ENCODE measurements around the gene COX15.

The COX15 gene

DNA sequence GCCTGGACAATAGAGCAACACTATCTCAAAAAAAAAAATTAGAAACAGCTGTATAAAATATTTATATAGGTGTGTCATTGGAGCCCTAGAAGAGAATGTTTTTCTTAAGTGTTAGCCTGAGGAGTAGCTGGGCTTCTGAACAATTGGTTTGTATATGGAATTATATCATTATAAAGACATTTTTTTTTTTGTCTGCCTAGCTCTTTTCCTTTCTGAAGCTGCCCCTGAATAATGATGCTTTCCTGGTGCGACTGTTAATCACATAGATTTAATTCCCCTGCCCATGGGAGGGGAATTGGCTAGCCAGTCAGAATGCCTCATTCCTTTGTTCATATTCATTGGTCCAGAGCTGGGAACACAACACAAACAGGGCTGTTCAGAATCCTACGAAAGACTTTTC is 36.6 kb upstream of the COX15 start:
- no peak overlapping the region for H3K27ac ChIP-seq (replicated peaks)
- TF ChIP-seq SPI1 (IDR thresholded peaks at IDR 0.05; ENCODE audit: borderline replicate concordance, low read depth), result no peak
- TF ChIP-seq POLR2AphosphoS5 (IDR thresholded peaks at IDR 0.05; ENCODE audit: low read depth), result no peak
- TF ChIP-seq, protein P1, sequence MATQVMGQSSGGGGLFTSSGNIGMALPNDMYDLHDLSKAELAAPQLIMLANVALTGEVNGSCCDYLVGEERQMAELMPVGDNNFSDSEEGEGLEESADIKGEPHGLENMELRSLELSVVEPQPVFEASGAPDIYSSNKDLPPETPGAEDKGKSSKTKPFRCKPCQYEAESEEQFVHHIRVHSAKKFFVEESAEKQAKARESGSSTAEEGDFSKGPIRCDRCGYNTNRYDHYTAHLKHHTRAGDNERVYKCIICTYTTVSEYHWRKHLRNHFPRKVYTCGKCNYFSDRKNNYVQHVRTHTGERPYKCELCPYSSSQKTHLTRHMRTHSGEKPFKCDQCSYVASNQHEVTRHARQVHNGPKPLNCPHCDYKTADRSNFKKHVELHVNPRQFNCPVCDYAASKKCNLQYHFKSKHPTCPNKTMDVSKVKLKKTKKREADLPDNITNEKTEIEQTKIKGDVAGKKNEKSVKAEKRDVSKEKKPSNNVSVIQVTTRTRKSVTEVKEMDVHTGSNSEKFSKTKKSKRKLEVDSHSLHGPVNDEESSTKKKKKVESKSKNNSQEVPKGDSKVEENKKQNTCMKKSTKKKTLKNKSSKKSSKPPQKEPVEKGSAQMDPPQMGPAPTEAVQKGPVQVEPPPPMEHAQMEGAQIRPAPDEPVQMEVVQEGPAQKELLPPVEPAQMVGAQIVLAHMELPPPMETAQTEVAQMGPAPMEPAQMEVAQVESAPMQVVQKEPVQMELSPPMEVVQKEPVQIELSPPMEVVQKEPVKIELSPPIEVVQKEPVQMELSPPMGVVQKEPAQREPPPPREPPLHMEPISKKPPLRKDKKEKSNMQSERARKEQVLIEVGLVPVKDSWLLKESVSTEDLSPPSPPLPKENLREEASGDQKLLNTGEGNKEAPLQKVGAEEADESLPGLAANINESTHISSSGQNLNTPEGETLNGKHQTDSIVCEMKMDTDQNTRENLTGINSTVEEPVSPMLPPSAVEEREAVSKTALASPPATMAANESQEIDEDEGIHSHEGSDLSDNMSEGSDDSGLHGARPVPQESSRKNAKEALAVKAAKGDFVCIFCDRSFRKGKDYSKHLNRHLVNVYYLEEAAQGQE (IDR thresholded peaks at IDR 0.05; ENCODE audit: insufficient replicate concordance, low read depth), result no peak
- TF ChIP-seq, protein P2, sequence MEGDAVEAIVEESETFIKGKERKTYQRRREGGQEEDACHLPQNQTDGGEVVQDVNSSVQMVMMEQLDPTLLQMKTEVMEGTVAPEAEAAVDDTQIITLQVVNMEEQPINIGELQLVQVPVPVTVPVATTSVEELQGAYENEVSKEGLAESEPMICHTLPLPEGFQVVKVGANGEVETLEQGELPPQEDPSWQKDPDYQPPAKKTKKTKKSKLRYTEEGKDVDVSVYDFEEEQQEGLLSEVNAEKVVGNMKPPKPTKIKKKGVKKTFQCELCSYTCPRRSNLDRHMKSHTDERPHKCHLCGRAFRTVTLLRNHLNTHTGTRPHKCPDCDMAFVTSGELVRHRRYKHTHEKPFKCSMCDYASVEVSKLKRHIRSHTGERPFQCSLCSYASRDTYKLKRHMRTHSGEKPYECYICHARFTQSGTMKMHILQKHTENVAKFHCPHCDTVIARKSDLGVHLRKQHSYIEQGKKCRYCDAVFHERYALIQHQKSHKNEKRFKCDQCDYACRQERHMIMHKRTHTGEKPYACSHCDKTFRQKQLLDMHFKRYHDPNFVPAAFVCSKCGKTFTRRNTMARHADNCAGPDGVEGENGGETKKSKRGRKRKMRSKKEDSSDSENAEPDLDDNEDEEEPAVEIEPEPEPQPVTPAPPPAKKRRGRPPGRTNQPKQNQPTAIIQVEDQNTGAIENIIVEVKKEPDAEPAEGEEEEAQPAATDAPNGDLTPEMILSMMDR (IDR thresholded peaks at IDR 0.05; ENCODE audit: insufficient read depth, low read length), result no peak
- no peak for TF ChIP-seq GABPA (IDR thresholded peaks at IDR 0.05; ENCODE audit: low read depth)
- H3K4me3 ChIP-seq (replicated peaks; ENCODE audit: insufficient read depth, low read length), result no peak overlapping the region
- H3K27me3 ChIP-seq (ENCODE audit: insufficient read depth, poor library complexity, severe bottlenecking), result no peaks in the 10 kb centered on the region
- no peak for DNase-seq (ENCODE audit: low read depth in 1 of 2, low spot score in 1 of 2)

DNA sequence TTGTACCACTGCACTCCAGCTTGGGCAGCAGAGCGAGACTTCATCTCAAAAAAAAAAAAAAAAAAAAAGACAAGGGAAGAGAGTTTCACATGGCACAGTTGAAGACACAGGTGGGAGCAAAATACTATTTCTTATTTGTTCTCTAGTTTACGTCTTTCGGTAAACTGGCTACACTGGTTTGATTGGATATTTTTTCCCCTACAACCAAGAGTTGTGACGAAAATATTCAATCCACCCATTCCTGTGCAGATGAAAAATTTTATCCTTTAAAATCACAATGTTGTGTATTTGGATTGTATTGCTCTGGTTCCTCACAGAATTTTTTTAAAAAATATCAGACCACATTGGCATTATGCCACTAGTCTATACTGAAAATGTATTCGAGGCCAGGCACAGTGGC is 36.0 kb upstream of the COX15 start:
- no peak for DNase-seq (ENCODE audit: low read depth in 1 of 2, low spot score in 1 of 2)
- no peak for TF ChIP-seq POLR2AphosphoS5 (IDR thresholded peaks at IDR 0.05; ENCODE audit: low read depth)
- no peak overlapping the region for H3K27ac ChIP-seq (replicated peaks)
- no peaks in the 10 kb centered on the region for H3K27me3 ChIP-seq (ENCODE audit: insufficient read depth, poor library complexity, severe bottlenecking)
- no peak overlapping the region for H3K4me3 ChIP-seq (replicated peaks; ENCODE audit: insufficient read depth, low read length)

DNA sequence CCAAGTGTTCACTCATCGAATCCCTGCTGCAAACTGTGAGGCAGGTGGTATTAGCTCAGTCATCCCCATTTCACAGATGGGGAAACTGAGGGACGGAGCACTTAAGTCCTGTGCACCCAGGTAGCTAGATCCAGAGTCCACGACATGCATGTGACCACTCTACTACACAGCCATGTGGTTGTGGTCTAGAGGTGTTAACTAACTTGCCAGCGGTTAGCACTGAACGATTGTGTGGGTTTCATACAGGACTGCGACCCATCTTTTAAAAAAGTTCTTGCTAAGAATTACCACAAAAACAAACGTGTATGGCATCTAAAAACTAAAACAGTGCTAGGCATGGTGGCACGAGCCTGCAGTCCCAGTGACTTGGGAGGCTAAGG is 34.4 kb upstream of the COX15 start:
- Histone ChIP-seq H3K27me3 (ENCODE audit: insufficient read depth, poor library complexity, severe bottlenecking) (no peaks in the 10 kb centered on the region), H3K4me3 (replicated peaks; ENCODE audit: insufficient read depth, low read length) (no peak overlapping the region), H3K27ac (replicated peaks) (no peak overlapping the region)
- DNase-seq (ENCODE audit: low read depth in 1 of 2, low spot score in 1 of 2), result no peak
- TF ChIP-seq, protein P1 (IDR thresholded peaks at IDR 0.05; ENCODE audit: insufficient replicate concordance, low read depth), result no peak
- TF ChIP-seq POLR2AphosphoS5 (IDR thresholded peaks at IDR 0.05; ENCODE audit: low read depth) (no peak), GABPA (IDR thresholded peaks at IDR 0.05; ENCODE audit: low read depth) (no peak), SPI1 (IDR thresholded peaks at IDR 0.05; ENCODE audit: borderline replicate concordance, low read depth) (no peak)
- TF ChIP-seq, protein P2 (IDR thresholded peaks at IDR 0.05; ENCODE audit: insufficient read depth, low read length), result no peak

DNA sequence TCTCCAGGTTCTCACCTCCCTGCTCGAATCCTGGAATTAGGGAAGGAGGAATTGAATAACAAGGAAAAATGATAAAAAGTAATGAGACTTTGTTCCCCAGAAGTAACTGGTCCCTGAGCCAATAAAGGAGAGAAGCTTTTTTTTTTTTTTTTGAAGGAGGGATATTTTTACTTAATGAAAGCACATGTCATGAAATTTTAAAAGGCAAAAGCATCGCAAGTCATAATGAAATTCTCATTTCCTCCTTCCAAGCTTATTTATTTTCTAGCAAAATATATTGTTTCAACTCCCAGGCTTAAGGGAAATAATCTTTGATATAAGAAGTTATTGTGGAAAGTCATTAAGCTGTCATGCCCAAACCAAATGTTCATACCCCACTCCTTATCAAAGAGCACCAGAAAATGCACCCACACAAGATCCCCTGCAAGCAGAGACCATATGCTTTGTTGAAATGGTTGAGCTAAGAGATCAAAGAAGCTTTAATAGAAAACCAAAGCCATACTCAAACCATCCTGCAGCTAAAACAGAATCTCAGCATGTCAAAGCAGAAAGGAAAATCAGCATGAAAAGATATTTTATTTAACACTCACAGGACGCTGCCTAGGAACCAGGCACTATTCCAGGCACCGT is 33.9 kb upstream of the COX15 start:
- no peak for DNase-seq (ENCODE audit: low read depth in 1 of 2, low spot score in 1 of 2)
- TF ChIP-seq, protein P1 (IDR thresholded peaks at IDR 0.05; ENCODE audit: insufficient replicate concordance, low read depth), result no peak
- TF ChIP-seq, protein P2 (IDR thresholded peaks at IDR 0.05; ENCODE audit: insufficient read depth, low read length), result no peak
- TF ChIP-seq POLR2AphosphoS5 (IDR thresholded peaks at IDR 0.05; ENCODE audit: low read depth) (no peak), SPI1 (IDR thresholded peaks at IDR 0.05; ENCODE audit: borderline replicate concordance, low read depth) (no peak), GABPA (IDR thresholded peaks at IDR 0.05; ENCODE audit: low read depth) (no peak)
- H3K27me3 ChIP-seq (ENCODE audit: insufficient read depth, poor library complexity, severe bottlenecking), result no peaks in the 10 kb centered on the region
- H3K4me3 ChIP-seq (replicated peaks; ENCODE audit: insufficient read depth, low read length), result no peak overlapping the region
- H3K27ac ChIP-seq (replicated peaks), result no peak overlapping the region
